Nephron progenitor cell (in vitro differentiated cells): Measurements from ENCODE around the gene OASL.

Source experiments
- DNase-seq: peaks from one replicate; pipeline ENCODE4 v3.0.0; 2021
- H3K27ac Mint-ChIP-seq: 2 replicates; pipeline ENCODE4 v1.8.0; 2021; ENCODE audit warnings: mild to moderate bottlenecking, moderate library complexity, mixed read lengths
- H3K27me3 Mint-ChIP-seq: 2 replicates; pipeline ENCODE4 v1.8.0; 2021; ENCODE audit warnings: mild to moderate bottlenecking, low read depth, mixed read lengths; ENCODE audit not compliant: poor library complexity
- H3K36me3 Mint-ChIP-seq: 2 replicates; pipeline ENCODE4 v1.8.0; 2021; ENCODE audit warnings: low read depth, mixed read lengths
- H3K4me1 Mint-ChIP-seq: 2 replicates; pipeline ENCODE4 v1.8.0; 2021; ENCODE audit warnings: mixed read lengths
- H3K4me3 Mint-ChIP-seq: 2 replicates; pipeline ENCODE4 v1.8.0; 2021; ENCODE audit warnings: mild to moderate bottlenecking, moderate library complexity, mixed read lengths
- H3K9me3 Mint-ChIP-seq: 2 replicates; pipeline ENCODE4 v1.8.0; 2021; ENCODE audit warnings: mild to moderate bottlenecking, moderate library complexity, mixed read lengths
- TF ChIP-seq, protein P1 (sequence below): fragments of 200-600 bp; sonication (generic); IDR thresholded peaks from 2 replicates; pipeline ENCODE4 v1.5.0; 2021; ENCODE audit warnings: antibody characterized with exemption

The OASL gene, protein sequence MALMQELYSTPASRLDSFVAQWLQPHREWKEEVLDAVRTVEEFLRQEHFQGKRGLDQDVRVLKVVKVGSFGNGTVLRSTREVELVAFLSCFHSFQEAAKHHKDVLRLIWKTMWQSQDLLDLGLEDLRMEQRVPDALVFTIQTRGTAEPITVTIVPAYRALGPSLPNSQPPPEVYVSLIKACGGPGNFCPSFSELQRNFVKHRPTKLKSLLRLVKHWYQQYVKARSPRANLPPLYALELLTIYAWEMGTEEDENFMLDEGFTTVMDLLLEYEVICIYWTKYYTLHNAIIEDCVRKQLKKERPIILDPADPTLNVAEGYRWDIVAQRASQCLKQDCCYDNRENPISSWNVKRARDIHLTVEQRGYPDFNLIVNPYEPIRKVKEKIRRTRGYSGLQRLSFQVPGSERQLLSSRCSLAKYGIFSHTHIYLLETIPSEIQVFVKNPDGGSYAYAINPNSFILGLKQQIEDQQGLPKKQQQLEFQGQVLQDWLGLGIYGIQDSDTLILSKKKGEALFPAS

DNA sequence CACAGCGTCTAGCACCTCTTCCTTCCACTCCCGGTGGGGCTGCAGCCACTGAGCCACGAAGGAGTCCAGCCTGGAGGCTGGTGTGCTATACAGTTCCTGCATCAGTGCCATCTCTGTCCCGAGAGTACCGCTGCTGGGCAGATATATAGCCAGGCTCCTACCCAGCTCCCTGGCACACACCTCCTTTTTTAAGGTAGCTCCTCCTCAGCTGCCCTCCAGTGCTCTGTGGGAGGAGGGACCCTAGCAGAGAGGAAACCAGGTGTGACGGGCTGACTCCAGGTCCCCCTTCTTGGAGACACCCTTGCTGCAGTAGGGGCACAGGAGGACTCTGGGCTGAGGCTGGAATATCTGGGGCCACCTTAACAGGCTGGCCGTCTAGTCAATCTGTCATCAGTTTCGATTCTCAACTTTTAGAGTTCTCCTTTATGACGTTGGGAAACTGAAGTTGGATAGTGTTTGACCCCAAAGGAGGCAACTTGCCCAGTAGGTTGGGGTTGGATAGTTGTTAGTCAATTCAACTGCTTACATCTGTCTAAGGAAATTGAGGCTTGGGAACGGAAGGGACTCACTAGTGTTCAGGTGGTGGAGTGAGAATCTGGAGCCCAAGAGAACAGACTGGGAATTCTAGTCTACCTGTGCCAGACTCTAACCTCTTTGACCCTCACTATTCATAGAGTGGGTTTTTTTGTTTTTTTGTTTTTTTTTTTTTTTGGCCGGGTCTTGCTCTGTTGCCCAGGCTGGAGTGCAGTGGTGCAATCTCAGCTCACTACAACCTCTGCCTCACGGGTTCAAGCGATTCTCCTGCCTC is at the start of gene OASL:
OASL (minus strand) TSS at position 386 of the 808 bp plus-strand sequence; CDS start at position 111, 275 bp downstream.
- H3K4me3 Mint-ChIP-seq = no peak within 1 kb of the TSS

GRCh38 chr12:121088195-121088585 is 49.1 kb upstream of the OASL start:
- no peaks in the 10 kb centered on the region for H3K36me3 Mint-ChIP-seq
- TF ChIP-seq, protein P1, sequence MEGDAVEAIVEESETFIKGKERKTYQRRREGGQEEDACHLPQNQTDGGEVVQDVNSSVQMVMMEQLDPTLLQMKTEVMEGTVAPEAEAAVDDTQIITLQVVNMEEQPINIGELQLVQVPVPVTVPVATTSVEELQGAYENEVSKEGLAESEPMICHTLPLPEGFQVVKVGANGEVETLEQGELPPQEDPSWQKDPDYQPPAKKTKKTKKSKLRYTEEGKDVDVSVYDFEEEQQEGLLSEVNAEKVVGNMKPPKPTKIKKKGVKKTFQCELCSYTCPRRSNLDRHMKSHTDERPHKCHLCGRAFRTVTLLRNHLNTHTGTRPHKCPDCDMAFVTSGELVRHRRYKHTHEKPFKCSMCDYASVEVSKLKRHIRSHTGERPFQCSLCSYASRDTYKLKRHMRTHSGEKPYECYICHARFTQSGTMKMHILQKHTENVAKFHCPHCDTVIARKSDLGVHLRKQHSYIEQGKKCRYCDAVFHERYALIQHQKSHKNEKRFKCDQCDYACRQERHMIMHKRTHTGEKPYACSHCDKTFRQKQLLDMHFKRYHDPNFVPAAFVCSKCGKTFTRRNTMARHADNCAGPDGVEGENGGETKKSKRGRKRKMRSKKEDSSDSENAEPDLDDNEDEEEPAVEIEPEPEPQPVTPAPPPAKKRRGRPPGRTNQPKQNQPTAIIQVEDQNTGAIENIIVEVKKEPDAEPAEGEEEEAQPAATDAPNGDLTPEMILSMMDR = no peak
- no peak overlapping the region for H3K27ac Mint-ChIP-seq
- no peaks in the 10 kb centered on the region for H3K9me3 Mint-ChIP-seq
- DNase-seq = no peak
- H3K4me3 Mint-ChIP-seq = no peak overlapping the region
- H3K27me3 Mint-ChIP-seq = peaks cover 30% of the 10 kb centered on the region
- H3K4me1 Mint-ChIP-seq = peaks cover 11% of the 10 kb centered on the region

More for the DNA sequence above, at the start of gene OASL:
- Mint-ChIP-seq H3K27me3 (peaks cover 48% of the 10 kb centered on the region), H3K4me1 (peaks cover 6% of the 10 kb centered on the region), H3K36me3 (no peaks in the 10 kb centered on the region), H3K27ac (no peak within 1 kb of the TSS), H3K9me3 (no peaks in the 10 kb centered on the region)
- TF ChIP-seq, protein P1 = no peak
- DNase-seq = no peak

DNA sequence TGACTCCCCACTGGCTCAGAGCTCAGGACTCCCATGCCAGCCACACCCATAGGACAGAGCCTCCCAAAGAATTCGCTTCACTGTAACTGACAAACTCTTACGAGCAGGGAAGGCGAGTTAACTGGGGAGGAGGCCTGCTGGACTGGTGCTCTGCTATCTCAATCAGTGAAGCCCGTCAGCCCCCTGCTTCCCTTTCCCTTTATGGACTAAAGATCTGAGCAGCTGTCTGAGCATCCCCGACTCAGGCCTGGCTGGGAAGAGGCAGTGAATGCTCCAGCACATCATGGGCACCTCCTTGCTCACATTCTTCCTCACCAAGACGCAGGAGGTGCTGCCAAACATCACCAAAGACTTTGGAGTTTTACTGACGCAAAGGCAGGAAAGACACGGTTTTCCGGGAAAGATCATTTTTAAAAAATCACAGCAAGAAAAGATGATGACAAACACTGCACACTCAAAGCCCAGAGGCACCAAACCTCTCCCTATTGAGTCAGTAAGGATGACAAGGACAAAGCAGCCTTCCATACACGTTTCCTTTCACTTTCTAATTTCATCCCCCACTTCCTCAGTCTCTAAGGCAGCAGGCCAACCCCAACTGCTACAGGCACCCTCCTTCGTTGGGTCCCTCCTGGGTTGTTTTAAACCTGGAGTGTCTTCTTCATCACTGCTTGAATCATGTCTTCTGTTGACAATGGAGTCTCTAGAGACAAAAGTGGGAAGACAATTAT is 48.6 kb upstream of the OASL start:
- no peaks in the 10 kb centered on the region for H3K36me3 Mint-ChIP-seq
- no peak for DNase-seq
- H3K4me1 Mint-ChIP-seq = peaks cover 11% of the 10 kb centered on the region
- no peak overlapping the region for H3K4me3 Mint-ChIP-seq
- TF ChIP-seq, protein P1 = no peak
- no peaks in the 10 kb centered on the region for H3K9me3 Mint-ChIP-seq
- H3K27me3 Mint-ChIP-seq = peaks cover 28% of the 10 kb centered on the region
- H3K27ac Mint-ChIP-seq = no peak overlapping the region

GRCh38 chr12:121086781-121087295 is 47.8 kb upstream of the OASL start:
- Mint-ChIP-seq H3K27me3 (peaks cover 21% of the 10 kb centered on the region), H3K4me3 (no peak overlapping the region), H3K36me3 (no peaks in the 10 kb centered on the region), H3K9me3 (no peaks in the 10 kb centered on the region), H3K27ac (no peak overlapping the region), H3K4me1 (peaks cover 11% of the 10 kb centered on the region)
- DNase-seq = no peak
- TF ChIP-seq, protein P1 = no peak

- Mint-ChIP-seq H3K27ac (no peak overlapping the region), H3K9me3 (no peaks in the 10 kb centered on the region), H3K27me3 (peaks cover 21% of the 10 kb centered on the region), H3K4me1 (peaks cover 11% of the 10 kb centered on the region), H3K4me3 (no peak overlapping the region), H3K36me3 (no peaks in the 10 kb centered on the region)
- no peak for DNase-seq
- TF ChIP-seq, protein P1 = no peak
These were observed 46.7 kb upstream of the OASL start for GRCh38 chr12:121085506-121086353.
